WTC11 (cell line): ENCODE data around the gene CD8A.

Source experiments
- CREB1 ChIP-seq: sonication (generic); formaldehyde crosslinking; IDR thresholded peaks from 2 replicates; pipeline ENCODE4 v1.8.0; 2023; ENCODE audit warnings: mild to moderate bottlenecking, missing genetic modification reagents
- IRF2 ChIP-seq: sonication (generic); formaldehyde crosslinking; IDR thresholded peaks from 2 replicates; pipeline ENCODE4 v1.8.0; 2022; ENCODE audit warnings: low read depth, missing genetic modification reagents, borderline replicate concordance
- JUN ChIP-seq: sonication (generic); formaldehyde crosslinking; IDR thresholded peaks from 2 replicates; pipeline ENCODE4 v1.8.0; 2023; ENCODE audit warnings: mild to moderate bottlenecking, missing genetic modification reagents
- TCF7 ChIP-seq: sonication (generic); formaldehyde crosslinking; IDR thresholded peaks from 2 replicates; pipeline ENCODE4 v1.8.0; 2022; ENCODE audit warnings: mild to moderate bottlenecking, low read depth, missing genetic modification reagents, moderate library complexity
- TF ChIP-seq, protein P1 (sequence below): sonication (generic); formaldehyde crosslinking; IDR thresholded peaks from 2 replicates; pipeline ENCODE4 v1.8.0; 2022; ENCODE audit warnings: mild to moderate bottlenecking, missing genetic modification reagents
- TF ChIP-seq, protein P2 (sequence below): fragments of 200-600 bp; IDR thresholded peaks from 2 replicates; pipeline ENCODE4 v1.8.0; 2022; ENCODE audit warnings: antibody characterized with exemption

DNA sequence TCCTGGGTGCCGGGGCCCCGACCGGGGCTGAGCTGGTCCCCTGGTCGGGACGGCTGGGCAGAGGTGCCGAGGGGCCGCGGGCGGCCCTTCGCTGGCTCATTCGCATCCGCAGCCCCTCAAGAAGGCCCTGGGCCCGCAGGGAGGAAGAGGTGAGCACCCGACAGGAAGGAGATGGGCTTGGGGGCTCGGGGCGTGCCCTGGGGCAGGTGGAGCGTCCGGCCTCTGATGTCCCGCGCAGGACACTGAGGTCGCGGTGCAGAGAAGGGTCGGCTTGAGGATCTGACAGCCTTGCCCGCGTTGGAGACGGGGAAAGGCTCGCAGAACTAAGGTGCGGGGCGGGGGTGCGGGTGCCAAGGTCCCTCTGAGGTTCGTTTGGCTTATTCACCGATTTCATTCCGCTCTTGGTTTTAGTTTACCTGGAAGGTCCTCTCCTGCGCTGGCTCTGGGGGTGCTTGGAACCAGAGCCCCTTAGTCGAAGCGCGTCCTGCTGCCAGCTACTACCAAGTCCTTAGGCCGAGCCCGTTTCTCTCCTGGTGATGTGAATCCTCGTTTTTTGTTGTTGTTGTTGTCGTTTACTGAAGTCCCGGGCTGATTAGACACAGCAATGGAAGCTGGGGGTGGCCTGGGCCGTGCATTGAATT is 18.9 kb upstream of the CD8A start:
- TF ChIP-seq, protein P1, sequence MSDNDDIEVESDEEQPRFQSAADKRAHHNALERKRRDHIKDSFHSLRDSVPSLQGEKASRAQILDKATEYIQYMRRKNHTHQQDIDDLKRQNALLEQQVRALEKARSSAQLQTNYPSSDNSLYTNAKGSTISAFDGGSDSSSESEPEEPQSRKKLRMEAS (CRISPR knock-in tag): no peak
- TF ChIP-seq CREB1 (CRISPR knock-in tag) (no peak), IRF2 (no peak), TCF7 (CRISPR knock-in tag) (no peak), JUN (no peak)
- TF ChIP-seq, protein P2, sequence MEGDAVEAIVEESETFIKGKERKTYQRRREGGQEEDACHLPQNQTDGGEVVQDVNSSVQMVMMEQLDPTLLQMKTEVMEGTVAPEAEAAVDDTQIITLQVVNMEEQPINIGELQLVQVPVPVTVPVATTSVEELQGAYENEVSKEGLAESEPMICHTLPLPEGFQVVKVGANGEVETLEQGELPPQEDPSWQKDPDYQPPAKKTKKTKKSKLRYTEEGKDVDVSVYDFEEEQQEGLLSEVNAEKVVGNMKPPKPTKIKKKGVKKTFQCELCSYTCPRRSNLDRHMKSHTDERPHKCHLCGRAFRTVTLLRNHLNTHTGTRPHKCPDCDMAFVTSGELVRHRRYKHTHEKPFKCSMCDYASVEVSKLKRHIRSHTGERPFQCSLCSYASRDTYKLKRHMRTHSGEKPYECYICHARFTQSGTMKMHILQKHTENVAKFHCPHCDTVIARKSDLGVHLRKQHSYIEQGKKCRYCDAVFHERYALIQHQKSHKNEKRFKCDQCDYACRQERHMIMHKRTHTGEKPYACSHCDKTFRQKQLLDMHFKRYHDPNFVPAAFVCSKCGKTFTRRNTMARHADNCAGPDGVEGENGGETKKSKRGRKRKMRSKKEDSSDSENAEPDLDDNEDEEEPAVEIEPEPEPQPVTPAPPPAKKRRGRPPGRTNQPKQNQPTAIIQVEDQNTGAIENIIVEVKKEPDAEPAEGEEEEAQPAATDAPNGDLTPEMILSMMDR: no peak
